ENCODE data around the gene KMT2D.

- TF ChIP-seq POLR2A (IDR thresholded peaks at IDR 0.05) (no peak), POLR2AphosphoS5 (IDR thresholded peaks at IDR 0.05) (no peak)
- TF ChIP-seq, protein P1, sequence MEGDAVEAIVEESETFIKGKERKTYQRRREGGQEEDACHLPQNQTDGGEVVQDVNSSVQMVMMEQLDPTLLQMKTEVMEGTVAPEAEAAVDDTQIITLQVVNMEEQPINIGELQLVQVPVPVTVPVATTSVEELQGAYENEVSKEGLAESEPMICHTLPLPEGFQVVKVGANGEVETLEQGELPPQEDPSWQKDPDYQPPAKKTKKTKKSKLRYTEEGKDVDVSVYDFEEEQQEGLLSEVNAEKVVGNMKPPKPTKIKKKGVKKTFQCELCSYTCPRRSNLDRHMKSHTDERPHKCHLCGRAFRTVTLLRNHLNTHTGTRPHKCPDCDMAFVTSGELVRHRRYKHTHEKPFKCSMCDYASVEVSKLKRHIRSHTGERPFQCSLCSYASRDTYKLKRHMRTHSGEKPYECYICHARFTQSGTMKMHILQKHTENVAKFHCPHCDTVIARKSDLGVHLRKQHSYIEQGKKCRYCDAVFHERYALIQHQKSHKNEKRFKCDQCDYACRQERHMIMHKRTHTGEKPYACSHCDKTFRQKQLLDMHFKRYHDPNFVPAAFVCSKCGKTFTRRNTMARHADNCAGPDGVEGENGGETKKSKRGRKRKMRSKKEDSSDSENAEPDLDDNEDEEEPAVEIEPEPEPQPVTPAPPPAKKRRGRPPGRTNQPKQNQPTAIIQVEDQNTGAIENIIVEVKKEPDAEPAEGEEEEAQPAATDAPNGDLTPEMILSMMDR (IDR thresholded peaks at IDR 0.05), result no peak
Observed at GRCh38 chr12:49032276-49032675, 28.3 kb downstream of the KMT2D start.
